NT2/D1 (cell line): Measurements from ENCODE around the gene LRP6.

Experiments
- SUZ12 ChIP-seq: IDR thresholded peaks from 2 replicates; pipeline ENCODE4 v1.6.1; 2011; ENCODE audit not compliant: insufficient read length, insufficient read depth; ENCODE audit errors: extremely low read depth
- YY1 ChIP-seq: IDR thresholded peaks from 2 replicates; pipeline ENCODE4 v1.6.1; 2011; ENCODE audit not compliant: insufficient read length, insufficient read depth

- no peak for TF ChIP-seq SUZ12
- TF ChIP-seq YY1: no peak
Observed at GRCh38 chr12:12088147-12088546, 178.7 kb downstream of the LRP6 start.
